Measurements from ENCODE around the gene SWT1. TPM values are rescaled to one million over a fixed set of nuclear protein-coding genes. Genes with fewer than 3 reads are reported as not detected.

SWT1 gene
- total RNA-seq, 4 donors from 2014 or later: 8.9 to 12.6 (median 10.6) TPM

GRCh38 chr1:185311589-185312225 is 154.7 kb downstream of the SWT1 start:
- TF ChIP-seq CTCF (IDR thresholded peaks at IDR 0.05; ENCODE audit: low read depth): no peak

- TF ChIP-seq CTCF (IDR thresholded peaks at IDR 0.05; ENCODE audit: low read depth): no peak
Observed at GRCh38 chr1:185312361-185313138, 155.6 kb downstream of the SWT1 start.

GRCh38 chr1:185314411-185314810 is 157.4 kb downstream of the SWT1 start:
- no peak for TF ChIP-seq CTCF (IDR thresholded peaks at IDR 0.05; ENCODE audit: low read depth)

GRCh38 chr1:185315445-185316071 is 158.6 kb downstream of the SWT1 start:
- no peak for TF ChIP-seq CTCF (IDR thresholded peaks at IDR 0.05; ENCODE audit: low read depth)

GRCh38 chr1:185316163-185317033 is 159.4 kb downstream of the SWT1 start:
- no peak for TF ChIP-seq CTCF (IDR thresholded peaks at IDR 0.05; ENCODE audit: low read depth)

- TF ChIP-seq CTCF (IDR thresholded peaks at IDR 0.05; ENCODE audit: low read depth): no peak
Observed at GRCh38 chr1:185317034-185317885, 160.3 kb downstream of the SWT1 start, which contains the start of gene IVNS1ABP. Gene IVNS1ABP (minus strand): TSS chr1:185317243. CDS start chr1:185309493, 7,750 bp downstream.

Data from subcutaneous adipose tissue (tissue), 4 donors.